ENCODE results near the gene LAG3.

LAG3 gene

DNA sequence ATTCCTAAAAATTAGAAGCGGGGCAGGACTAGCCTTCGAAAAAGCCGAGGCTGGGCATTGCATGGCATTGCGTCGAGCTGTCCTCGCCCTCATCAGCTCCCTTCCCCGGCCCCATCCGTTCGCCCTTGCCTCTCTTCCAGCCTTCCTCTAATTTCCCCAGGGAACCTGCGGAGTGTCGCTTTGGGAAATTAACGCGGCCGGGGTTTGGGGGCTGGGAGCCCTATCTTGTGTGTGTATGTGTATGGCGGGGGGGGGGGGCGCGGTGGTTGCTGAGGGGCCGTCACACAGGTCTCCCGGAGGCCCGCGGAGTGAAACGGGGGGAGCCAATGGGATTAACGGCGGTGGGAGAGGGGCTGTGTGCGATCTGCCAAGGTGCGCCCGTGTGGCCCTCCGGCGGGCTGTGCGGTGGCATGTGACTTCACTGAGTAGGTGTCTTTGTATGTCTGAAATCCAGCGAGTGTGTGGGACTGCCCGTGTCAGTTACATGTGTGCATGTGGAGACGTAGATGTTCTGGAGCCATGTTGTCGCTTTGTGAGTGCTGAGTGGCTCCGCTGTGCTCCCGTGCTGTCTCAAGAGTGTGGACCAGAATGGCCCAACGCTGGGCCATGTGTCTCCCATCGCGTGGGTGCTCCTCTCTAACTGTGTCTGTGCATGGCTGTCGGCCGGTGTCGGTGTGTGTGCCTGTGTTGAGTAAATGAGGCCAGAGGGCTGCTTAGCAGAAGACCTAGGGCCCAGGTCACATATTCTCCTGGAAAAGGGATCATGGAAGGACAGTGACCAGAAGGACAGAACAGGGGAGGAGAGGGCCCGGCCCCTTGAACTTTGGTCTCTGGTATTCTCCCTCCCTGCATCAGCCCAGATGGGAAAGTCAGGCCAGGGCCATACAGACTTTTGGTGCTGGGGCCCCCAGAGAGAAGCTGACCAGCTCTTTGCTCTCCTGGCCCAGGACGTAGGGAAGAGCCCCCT is 4.7 kb upstream of the LAG3 start:
- peak overlapping the region; percentile 93 for H3K4me3 ChIP-seq (ENCODE audit: control insufficient read depth, low read depth, low read length)
- DNase-seq (ENCODE audit: low read depth) = no peak
- TF ChIP-seq, protein P1, sequence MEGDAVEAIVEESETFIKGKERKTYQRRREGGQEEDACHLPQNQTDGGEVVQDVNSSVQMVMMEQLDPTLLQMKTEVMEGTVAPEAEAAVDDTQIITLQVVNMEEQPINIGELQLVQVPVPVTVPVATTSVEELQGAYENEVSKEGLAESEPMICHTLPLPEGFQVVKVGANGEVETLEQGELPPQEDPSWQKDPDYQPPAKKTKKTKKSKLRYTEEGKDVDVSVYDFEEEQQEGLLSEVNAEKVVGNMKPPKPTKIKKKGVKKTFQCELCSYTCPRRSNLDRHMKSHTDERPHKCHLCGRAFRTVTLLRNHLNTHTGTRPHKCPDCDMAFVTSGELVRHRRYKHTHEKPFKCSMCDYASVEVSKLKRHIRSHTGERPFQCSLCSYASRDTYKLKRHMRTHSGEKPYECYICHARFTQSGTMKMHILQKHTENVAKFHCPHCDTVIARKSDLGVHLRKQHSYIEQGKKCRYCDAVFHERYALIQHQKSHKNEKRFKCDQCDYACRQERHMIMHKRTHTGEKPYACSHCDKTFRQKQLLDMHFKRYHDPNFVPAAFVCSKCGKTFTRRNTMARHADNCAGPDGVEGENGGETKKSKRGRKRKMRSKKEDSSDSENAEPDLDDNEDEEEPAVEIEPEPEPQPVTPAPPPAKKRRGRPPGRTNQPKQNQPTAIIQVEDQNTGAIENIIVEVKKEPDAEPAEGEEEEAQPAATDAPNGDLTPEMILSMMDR (IDR thresholded peaks at IDR 0.05; ENCODE audit: control insufficient read depth, insufficient read depth, low read depth, low read length, missing control alignments) = no peak

DNA sequence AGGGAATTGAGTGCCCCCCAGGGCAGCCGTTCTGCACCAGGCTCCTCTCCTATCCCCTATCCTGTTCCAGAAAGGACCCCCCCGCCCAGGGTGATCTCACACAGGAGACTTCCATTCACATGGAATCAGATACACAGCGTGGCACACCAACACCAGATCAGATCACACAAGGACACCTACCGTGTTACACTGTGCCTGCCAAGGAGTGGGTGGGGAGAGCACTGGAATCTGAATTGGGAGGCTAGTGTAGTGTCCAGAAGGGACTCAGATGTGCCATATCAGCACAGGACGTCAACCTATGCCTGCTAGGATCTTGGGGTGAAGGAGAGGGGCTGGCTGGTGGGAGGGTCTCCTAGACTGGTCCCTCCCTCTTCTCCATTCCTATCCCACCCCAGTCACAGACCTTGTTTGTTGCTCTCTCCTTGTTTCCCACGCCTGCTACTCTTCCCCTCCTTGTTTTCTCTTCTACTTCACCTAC is 3.8 kb upstream of the LAG3 start:
- peak overlapping the region; percentile 93 for H3K4me3 ChIP-seq (ENCODE audit: control insufficient read depth, low read depth, low read length)
- TF ChIP-seq, protein P1 (IDR thresholded peaks at IDR 0.05; ENCODE audit: control insufficient read depth, insufficient read depth, low read depth, low read length, missing control alignments) = no peak
- DNase-seq (ENCODE audit: low read depth) = no peak

DNA sequence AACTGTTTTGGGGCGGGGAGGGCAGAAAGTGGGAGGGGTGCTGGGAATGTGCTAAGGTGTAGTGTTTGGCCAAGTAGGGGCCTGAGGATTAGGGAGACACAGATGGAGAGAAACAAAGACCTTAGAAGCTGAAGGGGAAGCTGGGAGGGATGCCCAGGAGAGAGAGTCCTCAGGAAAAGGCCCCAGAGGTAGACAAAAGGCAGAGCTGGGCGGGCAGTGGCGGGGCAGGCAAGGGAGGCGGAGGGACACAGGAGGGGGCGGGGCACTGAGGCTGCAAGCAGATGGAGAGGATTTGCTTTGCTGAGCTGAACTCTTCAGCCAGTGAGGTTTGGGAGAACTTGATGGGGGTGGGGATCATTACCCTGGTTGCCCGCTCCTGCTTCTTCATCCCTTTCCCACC is 3.3 kb upstream of the LAG3 start:
- H3K4me3 ChIP-seq (ENCODE audit: control insufficient read depth, low read depth, low read length) = peak overlapping the region; percentile 93
- DNase-seq (ENCODE audit: low read depth) = no peak
- TF ChIP-seq, protein P1 (IDR thresholded peaks at IDR 0.05; ENCODE audit: control insufficient read depth, insufficient read depth, low read depth, low read length, missing control alignments) = no peak

DNA sequence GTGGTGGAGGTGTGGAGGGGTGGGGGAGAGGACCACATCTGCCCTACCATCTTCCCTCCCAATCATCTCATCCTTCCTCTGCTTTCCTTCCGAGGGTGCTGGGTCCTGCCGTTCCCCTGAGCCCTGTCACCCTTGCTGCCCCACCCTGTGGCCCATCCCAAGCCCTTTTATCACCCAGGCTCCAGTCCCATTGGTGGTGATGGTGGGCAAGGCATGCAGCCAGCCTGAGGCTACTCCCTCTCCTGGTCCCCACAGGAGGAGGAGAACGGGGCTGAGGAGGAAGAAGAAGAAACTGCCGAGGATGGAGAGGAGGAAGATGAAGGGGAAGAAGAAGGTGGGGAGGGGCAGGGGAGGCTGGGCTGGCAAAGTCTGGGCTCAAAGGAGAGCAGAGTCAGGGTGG is 2.7 kb upstream of the LAG3 start:
- no peak overlapping the region for H3K4me3 ChIP-seq (ENCODE audit: control insufficient read depth, low read depth, low read length)
- TF ChIP-seq, protein P1 (IDR thresholded peaks at IDR 0.05; ENCODE audit: control insufficient read depth, insufficient read depth, low read depth, low read length, missing control alignments) = no peak
- DNase-seq (ENCODE audit: low read depth) = no peak

DNA sequence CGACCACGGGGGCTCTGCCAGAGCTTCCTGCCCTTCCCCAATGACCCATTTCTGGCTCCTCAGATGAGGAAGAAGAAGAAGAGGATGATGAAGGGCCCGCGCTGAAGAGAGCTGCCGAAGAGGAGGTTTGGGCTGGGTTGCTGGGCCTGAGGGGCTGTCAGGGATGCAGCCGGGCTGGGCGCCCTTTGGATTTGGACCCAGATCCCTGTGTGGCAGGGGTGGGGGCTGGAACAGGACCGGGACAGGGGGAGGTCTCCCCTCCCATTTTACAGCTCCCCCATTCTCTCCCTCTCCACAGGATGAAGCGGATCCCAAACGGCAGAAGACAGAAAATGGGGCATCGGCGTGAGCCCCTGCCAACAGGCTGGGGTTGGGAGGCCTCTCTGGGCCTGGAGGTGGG is 2.2 kb upstream of the LAG3 start:
- no peak overlapping the region for H3K4me3 ChIP-seq (ENCODE audit: control insufficient read depth, low read depth, low read length)
- TF ChIP-seq, protein P1 (IDR thresholded peaks at IDR 0.05; ENCODE audit: control insufficient read depth, insufficient read depth, low read depth, low read length, missing control alignments) = no peak
- DNase-seq (ENCODE audit: low read depth) = no peak

DNA sequence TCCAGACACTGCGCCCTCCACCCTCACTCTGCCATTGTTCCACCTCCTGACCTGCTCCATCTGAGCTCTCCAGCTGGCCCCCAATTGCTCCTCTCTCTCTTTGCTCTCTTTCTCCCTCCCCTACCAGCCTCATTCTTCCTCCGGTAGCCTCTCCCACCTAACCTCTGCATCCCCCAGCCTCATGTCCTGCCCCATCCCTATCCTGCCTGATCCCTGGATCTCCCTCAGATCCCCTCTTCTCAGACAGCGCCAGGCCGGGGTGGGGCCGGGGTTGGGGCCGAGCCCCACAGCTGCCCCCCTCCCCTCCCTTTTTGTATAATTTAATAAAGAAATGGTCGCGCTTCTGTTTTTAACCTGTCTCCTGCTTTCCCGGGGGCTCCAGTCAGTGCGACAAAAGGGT is 1.7 kb upstream of the LAG3 start:
- H3K4me3 ChIP-seq (ENCODE audit: control insufficient read depth, low read depth, low read length) = no peak overlapping the region
- TF ChIP-seq, protein P1 (IDR thresholded peaks at IDR 0.05; ENCODE audit: control insufficient read depth, insufficient read depth, low read depth, low read length, missing control alignments) = no peak
- DNase-seq (ENCODE audit: low read depth) = no peak

All from AG09309 (cell line).